Progenitor cell of endocrine pancreas (in vitro differentiated cells): ENCODE data around the gene ZNF331. TPM values are rescaled to one million over a fixed set of nuclear protein-coding genes. Genes with fewer than 3 reads are reported as not detected.
"Not testable (repeated sequence)": the region's sequence is repeated elsewhere in the genome, so short reads cannot be mapped to it uniquely, and the experiment has no call there.

ENCODE experiments used
- DNase-seq: peaks from one replicate; pipeline ENCODE4 v3.0.0; 2021; ENCODE audit warnings: low spot score; ENCODE audit not compliant: unreplicated experiment
- H3K27ac Mint-ChIP-seq: 2 replicates; pipeline ENCODE4 v1.8.0; 2021; ENCODE audit warnings: mild to moderate bottlenecking, moderate library complexity, mixed read lengths
- H3K27me3 Mint-ChIP-seq: 2 replicates; pipeline ENCODE4 v1.8.0; 2021; ENCODE audit warnings: mixed read lengths
- H3K36me3 Mint-ChIP-seq: 2 replicates; pipeline ENCODE4 v1.8.0; 2022; ENCODE audit warnings: mixed read lengths; ENCODE audit not compliant: insufficient read depth
- H3K4me1 Mint-ChIP-seq: 2 replicates; pipeline ENCODE4 v1.8.0; 2021; ENCODE audit warnings: low read depth, mixed read lengths
- H3K4me3 Mint-ChIP-seq: 2 replicates; pipeline ENCODE4 v1.8.0; 2021; ENCODE audit warnings: low read depth, mild to moderate bottlenecking, moderate library complexity, mixed read lengths
- H3K9me3 Mint-ChIP-seq: 2 replicates; pipeline ENCODE4 v1.8.0; 2021; ENCODE audit warnings: low read depth, mixed read lengths
- total RNA-seq: library from RNA; stranded (reverse); gene quantifications from 2 replicates; pipeline ENCODE4 v1.2.1, GENCODE V29; 2021
- TF ChIP-seq, protein P1 (sequence below): fragments of 200-600 bp; sonication (generic); IDR thresholded peaks from one replicate; pipeline ENCODE4 v1.5.0; 2021; ENCODE audit warnings: antibody characterized with exemption, mild to moderate bottlenecking; ENCODE audit not compliant: unreplicated experiment

Gene ZNF331
- total RNA-seq, 1 donor from 2014 or later, result 29.9 TPM

DNA sequence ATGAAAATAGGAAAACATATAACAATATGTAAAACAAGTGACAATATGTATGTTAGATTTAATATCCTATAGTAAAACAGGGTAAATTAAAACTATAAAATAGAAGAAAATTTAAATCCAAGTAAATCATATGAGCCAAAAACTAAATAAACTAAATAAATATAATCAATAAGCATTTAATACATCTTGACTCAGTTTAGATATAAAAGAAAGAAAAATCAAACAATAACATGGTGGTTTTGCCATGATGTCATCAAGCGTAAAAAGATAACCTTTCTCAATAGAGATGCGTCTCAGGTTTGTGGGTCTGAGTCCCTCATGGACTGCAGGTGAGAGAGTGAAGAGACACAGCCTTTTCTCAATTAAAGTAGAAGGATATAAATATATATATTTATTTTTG, 26.6 kb upstream of the ZNF331 start:
- no peaks in the 10 kb centered on the region for H3K36me3 Mint-ChIP-seq
- H3K27me3 Mint-ChIP-seq, result no peaks in the 10 kb centered on the region
- no peaks in the 10 kb centered on the region for H3K9me3 Mint-ChIP-seq
- DNase-seq, result no peak
- H3K4me1 Mint-ChIP-seq, result peaks cover 20% of the 10 kb centered on the region
- TF ChIP-seq, protein P1, sequence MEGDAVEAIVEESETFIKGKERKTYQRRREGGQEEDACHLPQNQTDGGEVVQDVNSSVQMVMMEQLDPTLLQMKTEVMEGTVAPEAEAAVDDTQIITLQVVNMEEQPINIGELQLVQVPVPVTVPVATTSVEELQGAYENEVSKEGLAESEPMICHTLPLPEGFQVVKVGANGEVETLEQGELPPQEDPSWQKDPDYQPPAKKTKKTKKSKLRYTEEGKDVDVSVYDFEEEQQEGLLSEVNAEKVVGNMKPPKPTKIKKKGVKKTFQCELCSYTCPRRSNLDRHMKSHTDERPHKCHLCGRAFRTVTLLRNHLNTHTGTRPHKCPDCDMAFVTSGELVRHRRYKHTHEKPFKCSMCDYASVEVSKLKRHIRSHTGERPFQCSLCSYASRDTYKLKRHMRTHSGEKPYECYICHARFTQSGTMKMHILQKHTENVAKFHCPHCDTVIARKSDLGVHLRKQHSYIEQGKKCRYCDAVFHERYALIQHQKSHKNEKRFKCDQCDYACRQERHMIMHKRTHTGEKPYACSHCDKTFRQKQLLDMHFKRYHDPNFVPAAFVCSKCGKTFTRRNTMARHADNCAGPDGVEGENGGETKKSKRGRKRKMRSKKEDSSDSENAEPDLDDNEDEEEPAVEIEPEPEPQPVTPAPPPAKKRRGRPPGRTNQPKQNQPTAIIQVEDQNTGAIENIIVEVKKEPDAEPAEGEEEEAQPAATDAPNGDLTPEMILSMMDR, result no peak
- no peak overlapping the region for H3K4me3 Mint-ChIP-seq
- no peak overlapping the region for H3K27ac Mint-ChIP-seq

DNA sequence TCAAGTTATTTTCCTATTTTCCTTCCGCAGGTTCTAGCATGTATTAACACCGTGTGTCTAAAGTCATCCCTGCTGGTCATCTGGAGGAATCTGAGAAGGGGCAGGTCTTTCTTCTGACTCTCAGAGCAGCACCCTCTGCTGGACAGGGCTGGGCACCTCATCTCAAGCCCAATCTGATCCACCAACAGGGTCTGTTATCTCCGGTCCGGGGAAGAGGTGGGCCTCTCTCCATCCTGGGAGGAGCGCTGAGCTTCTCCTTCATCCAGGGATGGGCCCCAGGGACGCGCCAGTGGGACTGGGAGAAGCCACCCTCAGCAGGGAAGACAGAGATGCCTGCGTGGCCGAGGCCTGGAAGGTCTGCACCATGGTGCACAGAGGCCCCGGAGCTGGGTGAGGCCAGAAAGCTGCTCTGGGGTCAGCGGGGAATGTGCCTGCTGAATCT, 26.0 kb upstream of the ZNF331 start:
- Mint-ChIP-seq H3K27me3 (no peaks in the 10 kb centered on the region), H3K27ac (peak overlapping the region; percentile 4), H3K9me3 (no peaks in the 10 kb centered on the region), H3K4me3 (no peak overlapping the region), H3K36me3 (no peaks in the 10 kb centered on the region), H3K4me1 (peaks cover 17% of the 10 kb centered on the region)
- DNase-seq, result peak; percentile 60
- TF ChIP-seq, protein P1, result peak; percentile 87

DNA sequence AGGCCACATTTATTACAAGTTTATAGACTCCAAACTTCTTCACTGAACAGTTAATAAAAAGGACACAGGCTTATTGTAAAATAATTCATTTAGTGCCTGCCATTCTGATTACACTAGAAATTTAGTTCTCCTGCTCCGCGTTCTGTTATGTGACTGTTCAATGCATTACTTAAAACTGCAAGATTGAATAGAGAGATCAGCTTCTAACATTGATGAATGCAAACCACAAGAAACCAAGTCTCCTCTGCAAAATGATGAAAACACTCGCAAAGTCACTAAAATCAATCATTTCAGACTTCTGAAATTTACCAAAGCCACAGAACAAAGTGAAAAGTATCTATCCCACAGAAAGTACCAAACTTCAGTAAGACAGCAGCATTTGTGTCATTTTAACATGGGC, 22.9 kb upstream of the ZNF331 start:
- not testable (repeated sequence) for H3K4me3 Mint-ChIP-seq, H3K27me3 Mint-ChIP-seq, H3K4me1 Mint-ChIP-seq, H3K27ac Mint-ChIP-seq, H3K36me3 Mint-ChIP-seq, H3K9me3 Mint-ChIP-seq, DNase-seq

DNA sequence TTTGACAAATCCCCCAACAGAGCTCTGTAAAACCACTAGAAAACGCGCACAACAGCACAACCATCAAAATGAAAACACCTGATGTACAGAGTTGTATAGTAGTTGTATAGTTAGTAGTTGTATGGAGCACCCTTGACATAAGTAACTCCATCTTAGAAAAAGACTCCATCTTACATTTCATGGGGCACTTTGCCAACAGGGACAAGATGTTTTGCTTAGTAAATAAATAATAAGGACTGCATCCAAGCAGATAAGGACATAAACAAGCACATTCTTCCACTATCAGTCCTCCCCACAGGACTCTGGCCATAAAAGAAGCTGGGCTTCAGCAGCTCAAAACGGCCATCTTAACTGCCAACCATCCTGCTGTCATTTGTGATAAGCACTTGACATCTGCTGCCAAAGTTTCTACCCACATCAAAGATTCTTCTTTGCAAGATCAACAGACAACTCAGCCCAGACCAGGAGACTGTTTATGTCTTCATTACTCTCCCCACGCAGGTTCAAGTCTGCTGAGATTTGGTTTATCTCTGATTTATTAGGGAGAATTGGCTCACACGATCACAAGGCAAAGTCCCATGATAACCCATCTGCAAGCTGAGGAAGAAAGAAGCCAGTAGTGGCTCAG, 20.7 kb upstream of the ZNF331 start:
- H3K9me3 Mint-ChIP-seq, result no peaks in the 10 kb centered on the region
- no peak for DNase-seq
- no peak overlapping the region for H3K4me3 Mint-ChIP-seq
- no peak overlapping the region for H3K27ac Mint-ChIP-seq
- H3K36me3 Mint-ChIP-seq, result no peaks in the 10 kb centered on the region
- TF ChIP-seq, protein P1, result no peak
- peaks cover 9% of the 10 kb centered on the region for H3K4me1 Mint-ChIP-seq
- H3K27me3 Mint-ChIP-seq, result no peaks in the 10 kb centered on the region

DNA sequence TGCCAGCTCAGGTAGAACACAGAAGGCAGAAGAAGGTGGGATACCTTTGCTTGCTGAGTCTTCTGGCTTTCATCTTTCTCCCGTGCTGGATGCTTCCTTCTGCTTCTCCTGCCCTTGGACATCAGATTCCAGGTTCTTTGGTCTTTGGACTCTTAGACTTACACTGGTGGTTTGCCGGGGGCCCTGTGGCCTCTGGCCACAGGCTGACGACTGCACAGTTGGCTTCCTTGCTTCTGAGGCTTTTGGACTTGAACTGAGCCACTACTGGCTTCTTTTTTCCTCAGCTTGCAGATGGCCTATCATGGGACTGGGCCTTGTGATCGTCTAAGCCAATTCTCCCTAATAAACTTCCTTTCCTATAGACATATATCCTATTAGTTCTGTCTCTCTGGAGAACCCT, 19.8 kb upstream of the ZNF331 start:
- no peak for DNase-seq
- Mint-ChIP-seq H3K4me3 (no peak overlapping the region), H3K36me3 (no peaks in the 10 kb centered on the region), H3K4me1 (peaks cover 11% of the 10 kb centered on the region), H3K9me3 (no peaks in the 10 kb centered on the region), H3K27me3 (no peaks in the 10 kb centered on the region), H3K27ac (no peak overlapping the region)
- TF ChIP-seq, protein P1, result no peak

DNA sequence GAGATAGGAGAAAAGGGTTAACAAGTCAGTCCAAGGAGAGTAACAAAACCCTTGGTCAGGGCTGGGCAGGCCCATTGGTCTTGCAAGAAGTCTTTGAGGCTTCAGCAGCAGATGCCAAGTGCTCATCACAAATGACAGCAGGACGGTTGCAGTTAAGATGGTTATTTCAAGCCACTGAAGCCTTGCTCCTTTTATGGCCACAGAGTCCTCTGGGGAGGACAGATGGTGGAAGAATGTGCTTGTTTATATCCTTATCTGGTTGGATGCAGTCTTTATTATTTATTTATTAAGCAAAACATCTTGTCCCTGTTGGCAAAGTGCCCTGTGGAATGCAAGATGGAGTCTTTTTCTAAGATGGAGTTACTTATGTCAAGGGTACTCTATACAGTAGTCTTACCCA, 19.2 kb upstream of the ZNF331 start:
- TF ChIP-seq, protein P1, result no peak
- no peak for DNase-seq
- no peaks in the 10 kb centered on the region for H3K27me3 Mint-ChIP-seq
- H3K27ac Mint-ChIP-seq, result peak overlapping the region; percentile 14
- peaks cover 2% of the 10 kb centered on the region for H3K36me3 Mint-ChIP-seq
- no peaks in the 10 kb centered on the region for H3K9me3 Mint-ChIP-seq
- peaks cover 11% of the 10 kb centered on the region for H3K4me1 Mint-ChIP-seq
- no peak overlapping the region for H3K4me3 Mint-ChIP-seq
